GM15510 (cell line): ENCODE results near the gene PPP1R17.

Source experiments
- POLR2A ChIP-seq: IDR thresholded peaks from 3 replicates; pipeline ENCODE4 v1.6.1; 2011; ENCODE audit warnings: borderline replicate concordance; ENCODE audit not compliant: insufficient read length; ENCODE audit errors: extremely low read depth

Gene PPP1R17

DNA sequence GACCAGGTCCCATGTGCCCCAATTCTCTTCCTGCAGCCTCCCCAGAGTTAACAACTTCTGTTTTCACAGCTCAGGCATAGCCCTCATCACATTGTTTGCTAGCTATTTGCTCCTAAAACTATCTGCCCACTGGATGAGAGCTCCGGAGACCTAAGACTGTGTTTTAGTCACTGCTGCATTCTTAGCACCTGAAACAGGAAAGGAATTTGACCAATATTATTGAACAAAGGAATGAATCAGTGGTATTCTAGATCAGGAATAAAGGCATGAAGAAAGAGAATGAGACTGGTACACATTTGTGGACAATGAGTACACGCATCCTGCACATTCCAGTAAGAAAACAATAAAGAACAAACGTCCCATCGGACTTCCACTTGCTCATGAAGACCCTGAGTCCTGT lies 54.8 kb downstream of the PPP1R17 start:
- TF ChIP-seq POLR2A, result no peak

GRCh38 chr7:31744294-31744874 lies 57.4 kb downstream of the PPP1R17 start:
- TF ChIP-seq POLR2A, result no peak

- no peak for TF ChIP-seq POLR2A
Observed at GRCh38 chr7:31747553-31747952, 60.5 kb downstream of the PPP1R17 start.

DNA sequence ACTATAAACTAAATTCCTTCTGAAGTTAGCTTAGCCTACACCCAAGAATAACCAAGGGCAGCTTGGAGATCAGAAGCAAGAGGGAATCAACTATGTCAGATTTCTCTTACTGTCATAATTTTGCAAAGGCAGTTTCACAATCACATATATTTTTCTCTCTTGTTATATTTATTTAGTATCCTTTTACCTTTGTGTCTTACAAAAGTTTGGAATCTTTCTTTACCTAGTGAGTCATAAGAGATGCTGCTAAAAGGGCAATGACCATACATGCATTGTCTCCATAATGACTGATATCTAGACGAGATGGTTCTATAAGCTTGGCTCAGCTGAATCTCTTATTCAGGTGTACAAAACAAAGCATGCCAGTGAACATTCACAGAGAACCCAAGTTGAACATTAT lies 61.1 kb downstream of the PPP1R17 start:
- no peak for TF ChIP-seq POLR2A

DNA sequence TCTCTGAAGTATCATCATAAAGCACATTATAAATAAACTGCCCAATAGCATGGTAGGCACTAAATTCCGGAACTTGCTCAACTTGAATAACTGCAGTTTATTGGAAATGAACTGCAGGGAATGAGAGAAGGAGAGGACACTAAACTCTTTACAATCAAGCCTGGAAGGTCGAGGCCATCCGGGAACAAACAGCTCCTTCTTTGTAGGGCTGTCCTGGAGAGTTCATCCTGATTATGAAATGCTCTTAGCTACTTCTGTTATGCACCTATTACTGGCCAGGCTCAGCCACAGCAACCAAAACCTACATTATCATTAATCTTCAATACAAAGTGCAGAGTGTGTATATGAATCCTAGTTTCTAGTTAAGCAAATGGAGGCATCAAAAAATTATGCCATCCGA lies 64.7 kb downstream of the PPP1R17 start:
- no peak for TF ChIP-seq POLR2A
